PC-9 (cell line): ENCODE measurements around the gene ARGLU1. TPM values are rescaled to one million over a fixed set of nuclear protein-coding genes. Genes with fewer than 3 reads are reported as not detected.

Experiments
- BruUV-seq: library from RNA; stranded (reverse); fragments of 400-500 nt; replicated peaks from 2 replicates; lab custom pipeline; 2021; lab: Mats Ljungman, UMichigan
- CTCF ChIA-PET: fragments of 300-600 bp; sonication (Branson Sonifier 250); formaldehyde crosslinking; loops from one replicate; lab custom pipeline; 2022; ENCODE audit warnings: antibody characterized with exemption; lab: Charles Lee
- POLR2A ChIA-PET: fragments of 300-600 bp; sonication (Branson Sonifier 250); formaldehyde crosslinking; loops from one replicate; lab custom pipeline; 2022; ENCODE audit warnings: antibody characterized with exemption; ENCODE audit not compliant: unreplicated experiment; lab: Charles Lee
- DNase-seq, 2 experiments: peaks; one replicate each; pipeline versions ENCODE4 v3.0.0 to v3.0.0-alpha.2; 2015 to 2022; ENCODE audit warnings: mixed read lengths in 1 of 2
- H2AFZ ChIP-seq: fragments of 200-600 bp; sonication (generic); 2 replicates; pipeline ENCODE4 v1.8.1; 2017; ENCODE audit warnings: antibody characterized with exemption
- H3F3A ChIP-seq: fragments of 200-600 bp; sonication (generic); 2 replicates; pipeline ENCODE4 v1.8.1; 2017; ENCODE audit warnings: antibody characterized with exemption, mild to moderate bottlenecking, low read depth; ENCODE audit not compliant: insufficient read depth
- H3K27ac ChIP-seq: fragments of 200-600 bp; sonication (generic); 2 replicates; pipeline ENCODE4 v1.6.1; 2016; ENCODE audit warnings: mixed run types
- H3K27me3 ChIP-seq: fragments of 200-600 bp; sonication (generic); 2 replicates; pipeline ENCODE4 v1.6.1; 2016; ENCODE audit warnings: low read depth, mixed run types; ENCODE audit not compliant: insufficient read depth
- H3K36me3 ChIP-seq: fragments of 200-600 bp; sonication (generic); 2 replicates; pipeline ENCODE4 v1.6.1; 2016; ENCODE audit warnings: low read depth, mixed run types
- H3K4me1 ChIP-seq: fragments of 200-600 bp; sonication (generic); replicated peaks from 2 replicates; pipeline ENCODE4 v1.6.1; 2016; ENCODE audit warnings: mixed run types; ENCODE audit not compliant: insufficient read depth
- H3K4me2 ChIP-seq: fragments of 200-600 bp; sonication (generic); 2 replicates; pipeline ENCODE4 v1.6.1; 2017; ENCODE audit warnings: mixed run types
- H3K4me3 ChIP-seq: fragments of 200-600 bp; sonication (generic); 2 replicates; pipeline ENCODE4 v1.6.1; 2016; ENCODE audit warnings: mixed run types
- H3K79me2 ChIP-seq: fragments of 200-600 bp; sonication (generic); 2 replicates; pipeline ENCODE4 v1.6.1; 2017; ENCODE audit warnings: low read depth, mixed run types
- H3K9me2 ChIP-seq: fragments of 200-600 bp; sonication (generic); 2 replicates; pipeline ENCODE4 v1.8.1; 2017; ENCODE audit warnings: mild to moderate bottlenecking; ENCODE audit not compliant: insufficient read depth
- H3K9me3 ChIP-seq: fragments of 200-600 bp; sonication (generic); 2 replicates; pipeline ENCODE4 v1.8.1; 2016; ENCODE audit warnings: low read depth; ENCODE audit not compliant: insufficient read depth
- H4K20me1 ChIP-seq: fragments of 200-600 bp; sonication (generic); 2 replicates; pipeline ENCODE4 v1.8.1; 2017; ENCODE audit not compliant: insufficient read depth
- CTCF ChIP-seq: fragments of 200-600 bp; sonication (generic); conservative IDR thresholded peaks from 2 replicates; pipeline ENCODE4 v1.6.1; 2017; ENCODE audit warnings: mixed run types, antibody characterized with exemption, mild to moderate bottlenecking, moderate library complexity
- EZH2 ChIP-seq: fragments of 200-600 bp; sonication (generic); IDR thresholded peaks from 2 replicates; pipeline ENCODE4 v1.8.0; 2017; ENCODE audit warnings: antibody characterized with exemption, low read depth
- intact Hi-C: fragments of 100-400 bp; cut with micrococcal nuclease; formaldehyde crosslinking; loops from one replicate; pipeline ENCODE4 v1.10.0; 2022; ENCODE audit not compliant: unreplicated experiment
- total RNA-seq: library from RNA; stranded (reverse); gene quantifications from 2 replicates; pipeline ENCODE4 v1.2.3, GENCODE V29; 2021

Gene ARGLU1
- total RNA-seq, 1 experiment from 2014 or later, result 89.2 TPM

GRCh38 chr13:106555631-106556328, 12.2 kb downstream of the ARGLU1 start:
- peaks cover 23% of the 10 kb centered on the region for H3F3A ChIP-seq
- H4K20me1 ChIP-seq, result peaks cover 70% of the 10 kb centered on the region
- no peak overlapping the region for H3K4me3 ChIP-seq
- H3K27me3 ChIP-seq, result no peaks in the 10 kb centered on the region
- intact Hi-C loops, result no loop called here
- ChIA-PET POLR2A (no interaction called here), CTCF (no interaction called here)
- no peak for DNase-seq
- BruUV-seq, result no TSS peak
- H3K79me2 ChIP-seq, result peaks cover 99% of the 10 kb centered on the region
- no peak overlapping the region for H3K4me2 ChIP-seq
- no peaks in the 10 kb centered on the region for H3K9me2 ChIP-seq
- H3K27ac ChIP-seq, result no peak overlapping the region
- peaks cover 70% of the 10 kb centered on the region for H3K36me3 ChIP-seq
- no peak overlapping the region for H2AFZ ChIP-seq
- H3K4me1 ChIP-seq, result no peaks in the 10 kb centered on the region
- H3K9me3 ChIP-seq, result no peaks in the 10 kb centered on the region
- no peak for TF ChIP-seq CTCF
- TF ChIP-seq EZH2, result no peak

GRCh38 chr13:106551751-106552150, 16.2 kb downstream of the ARGLU1 start:
- H3K36me3 ChIP-seq, result peaks cover 57% of the 10 kb centered on the region
- POLR2A ChIA-PET, result interaction anchor here (0.6 kb wide), 2 partner anchors 451 to 463 kb away, joined by 3 read pairs; no protein-coding TSS in a partner anchor
- TF ChIP-seq EZH2, result no peak
- TF ChIP-seq CTCF, result no peak

GRCh38 chr13:106551350-106551749, 16.6 kb downstream of the ARGLU1 start:
- no peak for DNase-seq
- Histone ChIP-seq H3K4me1 (no peaks in the 10 kb centered on the region), H3K9me2 (no peaks in the 10 kb centered on the region), H2AFZ (no peak overlapping the region), H3F3A (peaks cover 31% of the 10 kb centered on the region), H3K9me3 (no peaks in the 10 kb centered on the region), H3K4me2 (no peak overlapping the region), H4K20me1 (peaks cover 62% of the 10 kb centered on the region), H3K36me3 (peaks cover 57% of the 10 kb centered on the region), H3K79me2 (peaks cover 100% of the 10 kb centered on the region), H3K27me3 (no peaks in the 10 kb centered on the region), H3K27ac (no peak overlapping the region), H3K4me3 (no peak overlapping the region)
- ChIA-PET POLR2A (interaction anchor here (0.6 kb wide), 2 partner anchors 451 to 463 kb away, joined by 3 read pairs; no protein-coding TSS in a partner anchor), CTCF (no interaction called here)
- intact Hi-C loops, result no loop called here
- no TSS peak for BruUV-seq
- TF ChIP-seq CTCF, result no peak
- TF ChIP-seq EZH2, result no peak

More at GRCh38 chr13:106551751-106552150, 16.2 kb downstream of the ARGLU1 start:
- no peak overlapping the region for H3K27ac ChIP-seq
- no peak overlapping the region for H3K4me2 ChIP-seq
- peaks cover 100% of the 10 kb centered on the region for H3K79me2 ChIP-seq
- BruUV-seq, result no TSS peak
- intact Hi-C loops, result no loop called here
- H3K4me3 ChIP-seq, result no peak overlapping the region
- no peak overlapping the region for H2AFZ ChIP-seq
- no peaks in the 10 kb centered on the region for H3K4me1 ChIP-seq
- peaks cover 58% of the 10 kb centered on the region for H4K20me1 ChIP-seq
- no peak for DNase-seq
- no peaks in the 10 kb centered on the region for H3K27me3 ChIP-seq
- CTCF ChIA-PET, result no interaction called here
- peaks cover 28% of the 10 kb centered on the region for H3F3A ChIP-seq
- H3K9me2 ChIP-seq, result no peaks in the 10 kb centered on the region
- no peaks in the 10 kb centered on the region for H3K9me3 ChIP-seq
